ENCODE measurements around the gene TLCD1. TPM values are rescaled to one million over a fixed set of nuclear protein-coding genes. Genes with fewer than 3 reads are reported as not detected.

TLCD1 gene
- total RNA-seq, 1 experiment from 2014 or later: 50.7 TPM

DNA sequence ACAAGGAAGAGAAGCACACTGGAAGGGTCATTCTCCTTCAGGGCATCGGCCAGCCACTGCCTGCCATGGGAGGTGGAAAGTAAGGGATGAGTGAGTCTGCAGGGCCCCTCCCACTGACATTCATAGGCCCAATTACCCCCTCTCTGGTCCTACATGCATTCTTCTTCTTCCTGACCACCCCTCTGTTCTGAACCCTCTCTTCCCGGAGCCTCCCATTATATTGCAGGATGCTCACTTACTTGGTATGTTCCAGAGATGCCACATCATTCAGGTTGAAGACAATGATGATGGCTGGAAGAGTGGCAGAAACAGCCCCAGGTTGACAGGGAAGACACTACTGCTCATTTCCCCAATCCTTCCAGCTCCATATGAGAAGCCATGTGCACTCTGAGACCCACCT lies 10.8 kb downstream of the TLCD1 start:
- Histone ChIP-seq H3K27me3 (ENCODE audit: insufficient read depth, low read length) (no peaks in the 10 kb centered on the region), H4K91ac (ENCODE audit: insufficient read length, low read depth, low read length) (no peak overlapping the region), H3K27ac (ENCODE audit: insufficient read length, low read depth, low read length) (no peak overlapping the region), H4K20me1 (ENCODE audit: control insufficient read depth, insufficient read depth, insufficient read length) (no peaks in the 10 kb centered on the region), H3K9ac (ENCODE audit: extremely low read depth, insufficient read length, low read length) (no peak overlapping the region), H3T11ph (ENCODE audit: low read length) (no peak overlapping the region), H2AK5ac (ENCODE audit: insufficient read length, low read length) (no peak overlapping the region), H3K4me2 (ENCODE audit: insufficient read depth, insufficient read length, low read length) (no peak overlapping the region), H3K56ac (ENCODE audit: insufficient read length, low read depth, low read length) (no peak overlapping the region), H3K4ac (ENCODE audit: low read depth, low read length) (no peak overlapping the region), H3K18ac (ENCODE audit: insufficient read length, low read depth, low read length) (no peak overlapping the region), H2BK12ac (ENCODE audit: insufficient read length, low read depth, low read length) (no peak overlapping the region), H4K8ac (replicated peaks; ENCODE audit: insufficient read length, low read depth, low read length) (no peak overlapping the region), H2BK15ac (ENCODE audit: low read depth, low read length) (no peak overlapping the region), H3K14ac (ENCODE audit: insufficient read depth, low read length) (no peak overlapping the region), H2AFZ (ENCODE audit: low read length) (no peak overlapping the region), H3K4me1 (ENCODE audit: insufficient read depth, low read length) (peaks cover 3% of the 10 kb centered on the region; the same call in 1 of the 2 replicates), H2BK5ac (ENCODE audit: insufficient read length, low read length) (no peak overlapping the region), H3K23me2 (ENCODE audit: insufficient read length, low read depth, low read length, poor library complexity, severe bottlenecking) (peaks cover 36% of the 10 kb centered on the region), H3K79me2 (ENCODE audit: insufficient read depth, low read length) (peaks cover 12% of the 10 kb centered on the region; the same call in 1 of the 2 replicates), H3K79me1 (ENCODE audit: insufficient read depth, low read depth, low read length, poor library complexity, severe bottlenecking) (peaks cover 4% of the 10 kb centered on the region), H3K23ac (ENCODE audit: insufficient read length, low read depth, low read length) (no peak overlapping the region), H2BK20ac (ENCODE audit: low read depth, low read length, poor library complexity, severe bottlenecking) (no peak overlapping the region), H2BK120ac (ENCODE audit: low read depth, low read length, poor library complexity, severe bottlenecking) (no peak overlapping the region), H4K5ac (ENCODE audit: insufficient read length, low read depth, low read length) (no peak overlapping the region), H3K9me3 (ENCODE audit: control insufficient read depth, low read depth, low read length) (no peaks in the 10 kb centered on the region)
- Mint-ChIP-seq H3K36me3 (ENCODE audit: insufficient read depth in 1 of 3, low read depth in 3 of 3) (peaks cover 28 to 42% (median 29%) of the 10 kb centered on the region in 3 experiments), H3K9me3 (no peaks in the 10 kb centered on the region; a peak in 1 of 5 replicates), H3K27ac (no peak overlapping the region), H3K4me1 (peaks cover 29 to 37% of the 10 kb centered on the region in 2 experiments), H3K4me3 (peak overlapping the region; percentile 99; a peak in 3 of 5 replicates), H3K27me3 (ENCODE audit: low read depth) (no peaks in the 10 kb centered on the region)
- WGBS (ENCODE audit: extremely low coverage, insufficient read length, low lambda C conversion rate): no CpG with 5 or more reads among the region's 2 CpGs
- TF ChIP-seq, protein P1, sequence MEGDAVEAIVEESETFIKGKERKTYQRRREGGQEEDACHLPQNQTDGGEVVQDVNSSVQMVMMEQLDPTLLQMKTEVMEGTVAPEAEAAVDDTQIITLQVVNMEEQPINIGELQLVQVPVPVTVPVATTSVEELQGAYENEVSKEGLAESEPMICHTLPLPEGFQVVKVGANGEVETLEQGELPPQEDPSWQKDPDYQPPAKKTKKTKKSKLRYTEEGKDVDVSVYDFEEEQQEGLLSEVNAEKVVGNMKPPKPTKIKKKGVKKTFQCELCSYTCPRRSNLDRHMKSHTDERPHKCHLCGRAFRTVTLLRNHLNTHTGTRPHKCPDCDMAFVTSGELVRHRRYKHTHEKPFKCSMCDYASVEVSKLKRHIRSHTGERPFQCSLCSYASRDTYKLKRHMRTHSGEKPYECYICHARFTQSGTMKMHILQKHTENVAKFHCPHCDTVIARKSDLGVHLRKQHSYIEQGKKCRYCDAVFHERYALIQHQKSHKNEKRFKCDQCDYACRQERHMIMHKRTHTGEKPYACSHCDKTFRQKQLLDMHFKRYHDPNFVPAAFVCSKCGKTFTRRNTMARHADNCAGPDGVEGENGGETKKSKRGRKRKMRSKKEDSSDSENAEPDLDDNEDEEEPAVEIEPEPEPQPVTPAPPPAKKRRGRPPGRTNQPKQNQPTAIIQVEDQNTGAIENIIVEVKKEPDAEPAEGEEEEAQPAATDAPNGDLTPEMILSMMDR (conservative IDR thresholded peaks at IDR 0.05): no peak
- no peak for DNase-seq

All from H9 (cell line).